Endothelial cell of umbilical vein (primary cell): ENCODE results near the gene CLASP2. TPM values are rescaled to one million over a fixed set of nuclear protein-coding genes. Genes with fewer than 3 reads are reported as not detected.
"Not testable (repeated sequence)": the region's sequence is repeated elsewhere in the genome, so short reads cannot be mapped to it uniquely, and the experiment has no call there.

ENCODE experiments used
- BruUV-seq: library from RNA; stranded (reverse); fragments of 400-500 nt; replicated peaks from 2 replicates; lab custom pipeline; 2021; lab: Mats Ljungman, UMichigan
- CTCF ChIA-PET: fragments of 300-600, 350-600 bp; sonication (Branson Sonifier 250); formaldehyde crosslinking; loops from one replicate; lab custom pipeline; 2021; ENCODE audit warnings: antibody characterized with exemption, inconsistent platforms; lab: Charles Lee
- POLR2A ChIA-PET: fragments of 300-600, 350-600 bp; sonication (Branson Sonifier 250); formaldehyde crosslinking; loops from one replicate; lab custom pipeline; 2021; ENCODE audit warnings: antibody characterized with exemption, inconsistent platforms; lab: Charles Lee
- DNase-seq: peaks from one replicate; pipeline ENCODE4 v3.0.0-alpha.2; 2011; ENCODE audit warnings: low read depth, low spot score
- FAIRE-seq: peaks from 2 replicates; lab custom pipeline; 2011; peaks lifted over from hg19 to GRCh38; lab: Jason Lieb, UNC
- H2AFZ ChIP-seq: 2 replicates; pipeline ENCODE4 v1.6.0; 2012; ENCODE audit warnings: low read depth, low read length, control low read depth, inconsistent platforms
- H3K27ac ChIP-seq: 2 replicates; pipeline ENCODE4 v1.5.1; 2011; ENCODE audit warnings: low read depth, mild to moderate bottlenecking, control low read depth, low read length, moderate library complexity; ENCODE audit not compliant: insufficient read depth
- H3K27me3 ChIP-seq, 2 experiments: 2 replicates each; pipeline versions ENCODE4 v1.6.0 to v1.6.1; 2011; ENCODE audit warnings: low read length in 2 of 2, mixed read lengths in 1 of 2; ENCODE audit not compliant: control insufficient read depth in 2 of 2, insufficient read depth in 2 of 2
- H3K36me3 ChIP-seq, 2 experiments: 2 replicates in 1 of 2; 3 replicates in 1 of 2; pipeline ENCODE4 v1.5.1; 2011; ENCODE audit warnings: low read length in 2 of 2, mild to moderate bottlenecking in 1 of 2, moderate library complexity in 1 of 2; ENCODE audit not compliant: control insufficient read depth in 2 of 2, insufficient read depth in 2 of 2; ENCODE audit errors: extremely low read depth in 1 of 2
- H3K4me1 ChIP-seq: 3 replicates; pipeline ENCODE4 v1.5.1; 2011; ENCODE audit warnings: mild to moderate bottlenecking, low read length; ENCODE audit not compliant: control insufficient read depth, insufficient read depth; ENCODE audit errors: extremely low read depth
- H3K4me2 ChIP-seq: 2 replicates; pipeline ENCODE4 v1.6.1; 2011; ENCODE audit warnings: low read length, control low read depth, mixed read lengths; ENCODE audit not compliant: insufficient read depth
- H3K4me3 ChIP-seq, 3 experiments: fragments of 200-600 bp in 1 of 3; sonication (generic), shearing (Covaris generic) in 1 of 3; replicated peaks in 1 of 3; 2 replicates each; pipeline ENCODE4 v1.5.1; 2011 to 2016; ENCODE audit warnings: control low read depth in 3 of 3, low read length in 3 of 3, mild to moderate bottlenecking in 2 of 3, inconsistent platforms in 1 of 3, low read depth in 1 of 3, moderate library complexity in 1 of 3; ENCODE audit not compliant: insufficient read depth in 1 of 3
- H3K79me2 ChIP-seq: 2 replicates; pipeline ENCODE4 v1.6.0; 2012; ENCODE audit warnings: low read length, inconsistent platforms; ENCODE audit not compliant: control insufficient read depth, insufficient read depth
- H3K9ac ChIP-seq: replicated peaks from 2 replicates; pipeline ENCODE3; 2011; ENCODE audit warnings: low read length, control low read depth; ENCODE audit not compliant: insufficient read depth; ENCODE audit errors: extremely low read depth
- H3K9me1 ChIP-seq: replicated peaks from 3 replicates; pipeline ENCODE4 v1.6.0; 2011; ENCODE audit warnings: mild to moderate bottlenecking, low read length; ENCODE audit not compliant: control insufficient read depth, insufficient read depth; ENCODE audit errors: extremely low read depth
- H3K9me3 ChIP-seq: replicated peaks from 2 replicates; pipeline ENCODE4 v1.5.1; 2012; ENCODE audit warnings: low read length, inconsistent platforms; ENCODE audit not compliant: control insufficient read depth, insufficient read depth
- H4K20me1 ChIP-seq: replicated peaks from 2 replicates; pipeline ENCODE3; 2011; ENCODE audit warnings: mild to moderate bottlenecking, low read length; ENCODE audit not compliant: control insufficient read depth, insufficient read depth; ENCODE audit errors: extremely low read depth
- CTCF ChIP-seq, 2 donors: IDR thresholded peaks; 1 replicate in 1 of 2; 2 replicates in 1 of 2; pipeline ENCODE4 v1.5.1; 2011; ENCODE audit warnings: low read length in 2 of 2, mild to moderate bottlenecking in 2 of 2, moderate library complexity in 2 of 2, control low read depth in 1 of 2, inconsistent platforms in 1 of 2, low read depth in 1 of 2; ENCODE audit not compliant: insufficient read depth in 1 of 2; ENCODE audit errors: extremely low read depth in 1 of 2
- EZH2 ChIP-seq: IDR thresholded peaks from 2 replicates; pipeline ENCODE4 v1.6.1; 2012; ENCODE audit warnings: borderline replicate concordance, low read depth, mild to moderate bottlenecking, moderate library complexity, low read length, inconsistent platforms; ENCODE audit not compliant: severe bottlenecking
- dilution Hi-C: fragments of 300-500 bp; cut with MboI; formaldehyde crosslinking; loops from one replicate; pipeline ENCODE4 v1.15.0; 2019; ENCODE audit warnings: low sequenced_read_pairs; ENCODE audit not compliant: extremely low pct_ligation_motif_present
- intact Hi-C: fragments of 100-400 bp; cut with micrococcal nuclease; formaldehyde crosslinking; loops from one replicate; pipeline ENCODE4 v1.10.0; 2022
- polyA plus RNA-seq, 4 experiments: library from polyadenylated mRNA; depleted of rRNA in 3 of 4; stranded (reverse) in 3 of 4; unstranded in 1 of 4; fragments of >200 nt; gene quantifications; 2 replicates each; pipeline versions ENCODE4 v1.2.1 to v1.2.3, GENCODE V29; 2011 to 2012; ENCODE audit warnings: missing spikeins in 1 of 4
- total RNA-seq: library from RNA; stranded (reverse); gene quantifications from 2 replicates; pipeline ENCODE4 v1.2.3, GENCODE V29; 2021

Gene CLASP2
- total and polyA plus RNA-seq, 2 donors (not counting 3 experiments of a cell fraction or from before 2014, with no cell fraction given): 15.0 to 55.0 TPM

DNA sequence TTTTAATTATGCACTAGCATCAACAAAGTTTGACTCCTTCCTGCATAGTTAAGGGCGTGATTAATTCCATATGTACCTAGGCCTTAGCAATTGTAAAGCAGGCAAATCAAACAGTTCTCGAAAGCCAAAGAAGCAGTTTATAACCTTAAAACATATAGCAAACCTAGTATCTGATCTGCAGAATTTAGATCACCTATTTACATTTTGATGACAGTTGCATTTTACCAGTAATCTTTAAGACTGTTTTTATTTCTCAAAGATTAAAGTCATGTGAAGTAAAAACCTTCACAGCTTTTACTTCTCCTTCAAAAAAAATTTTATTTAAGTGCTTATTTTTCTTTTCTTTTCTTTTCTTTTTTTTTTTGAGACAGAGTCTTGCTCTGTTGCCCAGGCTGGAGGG lies 257.0 kb downstream of the CLASP2 start:
- dilution Hi-C loops (no loop called here), intact Hi-C loops (no loop called here)
- Histone ChIP-seq H3K9me1 (no peaks in the 10 kb centered on the region), H3K36me3 (no peaks in the 10 kb centered on the region), H3K9ac (no peak overlapping the region), H2AFZ (no peak overlapping the region), H3K4me3 (no peak overlapping the region), H4K20me1 (no peaks in the 10 kb centered on the region), H3K27me3 (no peaks in the 10 kb centered on the region), H3K4me1 (no peaks in the 10 kb centered on the region), H3K9me3 (no peaks in the 10 kb centered on the region), H3K79me2 (no peaks in the 10 kb centered on the region), H3K4me2 (no peak overlapping the region), H3K27ac (no peak overlapping the region)
- CTCF ChIA-PET: interaction anchor here (0.7 kb wide), 1 partner anchor 13 kb away, joined by 3 read pairs; no protein-coding TSS in a partner anchor
- BruUV-seq: no TSS peak
- no peak for TF ChIP-seq EZH2
- TF ChIP-seq CTCF (IDR thresholded peaks at IDR 0.05; ENCODE audit: extremely low read depth in 1 of 2, insufficient read depth in 1 of 2, low read depth in 1 of 2, low read length in 2 of 2): no peak
- POLR2A ChIA-PET: no interaction called here
- DNase-seq: no peak
- no peak for FAIRE-seq

GRCh38 chr3:33459577-33459976 lies 258.5 kb downstream of the CLASP2 start:
- H3K27me3 ChIP-seq, H3K9me3 ChIP-seq, intact Hi-C loops, CTCF ChIA-PET, DNase-seq, H3K36me3 ChIP-seq, H4K20me1 ChIP-seq, H3K4me1 ChIP-seq, H3K27ac ChIP-seq, POLR2A ChIA-PET, H3K9me1 ChIP-seq, H3K9ac ChIP-seq, H3K4me2 ChIP-seq, H3K4me3 ChIP-seq, H3K79me2 ChIP-seq, H2AFZ ChIP-seq, BruUV-seq, dilution Hi-C loops, FAIRE-seq: not testable (repeated sequence)
